ENCODE measurements around the gene HOXC9.
A peak's percentile ranks its signal among the peaks of the same experiment; 100 is the strongest.

Gene HOXC9

GRCh38 chr12:54019924-54020590 is 20.1 kb downstream of the HOXC9 start:
- DNase-seq (ENCODE audit: extremely low spot score) = no peak
- POLR2A ChIA-PET = no interaction called here
- CTCF ChIA-PET = interaction anchor here (4.6 to 6.1 kb wide), 2 partner anchors 12 to 13 kb away, joined by 52 to 56 read pairs; partner anchors contain the start of genes HOXC5 and HOXC8
- TF ChIP-seq CTCF (IDR thresholded peaks at IDR 0.05; ENCODE audit: control extremely low read depth, extremely low read depth, low read depth, missing control alignments) = no peak

GRCh38 chr12:54020591-54021405 is 20.8 kb downstream of the HOXC9 start:
- ChIA-PET CTCF (interaction anchor here (0.9 to 6.1 kb wide), 5 partner anchors 12 to 194 kb away, joined by 3 to 56 read pairs (median 27); partner anchors contain the start of genes HOXC5 and HOXC8), POLR2A (no interaction called here)
- DNase-seq (ENCODE audit: extremely low spot score) = no peak
- no peak for TF ChIP-seq CTCF (IDR thresholded peaks at IDR 0.05; ENCODE audit: control extremely low read depth, extremely low read depth, low read depth, missing control alignments)

- POLR2A ChIA-PET = no interaction called here
- CTCF ChIA-PET = interaction anchor here (0.9 to 6.1 kb wide), 8 partner anchors 12 to 351 kb away, joined by 3 to 56 read pairs (median 21); partner anchors contain the start of genes HOXC5 and HOXC8
- peak; percentile 34 for TF ChIP-seq CTCF (IDR thresholded peaks at IDR 0.05; ENCODE audit: control extremely low read depth, extremely low read depth, low read depth, missing control alignments)
- DNase-seq (ENCODE audit: extremely low spot score) = no peak
Measured at GRCh38 chr12:54021432-54022013, 21.6 kb downstream of the HOXC9 start.

GRCh38 chr12:54022960-54023884 is 23.3 kb downstream of the HOXC9 start:
- TF ChIP-seq CTCF (IDR thresholded peaks at IDR 0.05; ENCODE audit: control extremely low read depth, extremely low read depth, low read depth, missing control alignments) = no peak
- no peak for DNase-seq (ENCODE audit: extremely low spot score)
- ChIA-PET POLR2A (no interaction called here), CTCF (interaction anchor here (0.8 to 6.1 kb wide), 16 partner anchors 10 to 380 kb away, joined by 3 to 56 read pairs (median 5); partner anchors contain the start of genes HOXC10, HOXC4, HOXC5 and HOXC8)

- TF ChIP-seq CTCF (IDR thresholded peaks at IDR 0.05; ENCODE audit: control extremely low read depth, extremely low read depth, low read depth, missing control alignments) = no peak
- ChIA-PET CTCF (interaction anchor here (0.8 to 6.1 kb wide), 13 partner anchors 9 to 379 kb away, joined by 3 to 56 read pairs (median 5); partner anchors contain the start of genes HOXC10, HOXC5 and HOXC8), POLR2A (no interaction called here)
- DNase-seq (ENCODE audit: extremely low spot score) = no peak
Measured at GRCh38 chr12:54024127-54024526, 24.2 kb downstream of the HOXC9 start.

Measured in GM10248 (cell line).